ENCODE results near the gene HSPA6.

The HSPA6 gene

GRCh38 chr1:161484613-161485012 lies 39.7 kb upstream of the HSPA6 start:
- TF ChIP-seq CTCF (IDR thresholded peaks at IDR 0.05; ENCODE audit: insufficient read depth, low read depth, low read length, missing control alignments): peak; percentile 46
- peak; percentile 19 for DNase-seq (ENCODE audit: low read depth)
- H3K4me3 ChIP-seq (ENCODE audit: low read depth, low read length): no peak overlapping the region

GRCh38 chr1:161486806-161487741 lies 37.3 kb upstream of the HSPA6 start:
- TF ChIP-seq CTCF (IDR thresholded peaks at IDR 0.05; ENCODE audit: insufficient read depth, low read depth, low read length, missing control alignments): peak; percentile 62
- no peak overlapping the region for H3K4me3 ChIP-seq (ENCODE audit: low read depth, low read length)
- peak; percentile 81 for DNase-seq (ENCODE audit: low read depth)

DNA sequence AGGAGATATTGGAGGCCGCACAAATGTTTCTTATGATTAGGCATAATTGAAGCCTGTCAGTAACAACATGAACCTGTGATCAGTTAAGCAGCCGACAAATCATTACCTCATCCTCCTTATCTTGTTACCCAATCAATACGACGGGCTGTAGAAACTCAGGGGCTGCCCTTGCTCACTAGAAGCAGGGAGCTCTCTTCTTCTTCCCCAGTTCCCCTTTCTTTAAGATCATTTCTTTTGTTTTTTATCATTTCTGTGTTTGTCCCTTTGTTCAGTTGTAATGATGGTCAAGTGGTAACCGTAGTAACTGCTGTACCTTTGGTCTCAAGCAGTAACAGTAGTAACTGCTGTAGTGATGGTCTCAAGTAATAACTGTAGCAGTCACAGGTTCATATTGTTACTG lies 32.9 kb upstream of the HSPA6 start:
- no peak overlapping the region for H3K4me3 ChIP-seq (ENCODE audit: low read depth, low read length)
- no peak for DNase-seq (ENCODE audit: low read depth)

DNA sequence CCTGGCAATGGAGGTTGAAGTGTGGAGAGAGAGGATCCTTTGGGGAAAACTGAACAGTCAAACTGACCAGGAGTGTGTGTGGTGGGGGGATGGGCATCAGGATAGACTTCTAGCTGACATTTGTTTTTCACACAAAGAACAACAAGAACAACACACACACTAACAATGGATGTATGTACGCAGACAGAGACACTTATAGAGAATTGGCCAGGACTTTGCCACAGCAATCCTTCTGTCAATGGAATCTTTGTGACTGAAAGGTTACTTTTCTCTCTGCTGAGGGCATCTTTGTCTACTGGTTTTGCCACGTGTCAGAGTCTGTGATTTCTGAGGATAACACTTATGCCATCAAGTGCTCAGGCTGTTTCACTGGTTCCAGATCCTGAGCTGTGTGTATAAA lies 31.5 kb upstream of the HSPA6 start:
- no peak for TF ChIP-seq CTCF (IDR thresholded peaks at IDR 0.05; ENCODE audit: insufficient read depth, low read depth, low read length, missing control alignments)
- DNase-seq (ENCODE audit: low read depth): no peak

More for the DNA sequence above, 32.9 kb upstream of the HSPA6 start:
- no peak for TF ChIP-seq CTCF (IDR thresholded peaks at IDR 0.05; ENCODE audit: insufficient read depth, low read depth, low read length, missing control alignments)

DNA sequence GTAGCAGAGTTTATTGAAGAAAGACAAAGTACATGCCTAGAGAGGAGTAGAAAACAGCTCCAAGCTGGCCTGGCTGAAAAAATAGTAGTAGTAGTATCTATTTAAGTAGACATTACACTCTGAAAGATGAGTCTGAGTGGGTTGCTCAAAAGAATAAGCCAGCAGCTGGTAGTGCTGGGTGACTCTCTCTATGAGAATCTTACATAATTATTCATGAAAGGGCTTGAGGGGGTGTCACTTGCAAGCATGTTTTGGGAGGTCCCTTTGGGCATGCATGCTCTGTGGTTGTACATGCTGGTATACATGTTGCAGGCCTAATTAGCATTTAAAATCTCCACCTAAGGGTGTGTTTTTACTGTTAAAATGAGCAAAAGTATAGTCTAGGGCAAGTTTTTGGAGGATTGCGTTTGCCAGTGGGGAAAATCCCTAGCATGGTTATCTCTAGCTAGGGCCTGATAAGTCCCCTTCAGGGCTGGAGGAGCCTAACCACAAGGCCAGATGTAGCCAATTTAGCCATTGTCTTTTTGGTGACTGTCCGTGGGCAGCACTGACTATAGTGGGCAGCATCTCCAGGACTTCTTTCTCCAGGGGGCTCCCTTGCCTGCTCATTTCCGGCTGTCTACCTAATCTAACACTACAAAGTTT lies 30.1 kb upstream of the HSPA6 start:
- TF ChIP-seq CTCF (IDR thresholded peaks at IDR 0.05; ENCODE audit: insufficient read depth, low read depth, low read length, missing control alignments): no peak
- no peak overlapping the region for H3K4me3 ChIP-seq (ENCODE audit: low read depth, low read length)
- no peak for DNase-seq (ENCODE audit: low read depth)

More for the DNA sequence above, 31.5 kb upstream of the HSPA6 start:
- no peak overlapping the region for H3K4me3 ChIP-seq (ENCODE audit: low read depth, low read length)

- no peak overlapping the region for H3K4me3 ChIP-seq (ENCODE audit: low read depth, low read length)
- TF ChIP-seq CTCF (IDR thresholded peaks at IDR 0.05; ENCODE audit: insufficient read depth, low read depth, low read length, missing control alignments): no peak
- DNase-seq (ENCODE audit: low read depth): no peak
Observed at GRCh38 chr1:161495490-161495889, 28.9 kb upstream of the HSPA6 start.
